ENCODE measurements around the gene GPR146. TPM values are rescaled to one million over a fixed set of nuclear protein-coding genes. Genes with fewer than 3 reads are reported as not detected.
A peak's percentile ranks its signal among the peaks of the same experiment; 100 is the strongest.

The GPR146 gene
- total and polyA plus RNA-seq, 2 of the 13 experiments (the other 11 are each of a cell fraction or from before 2014, with no cell fraction given), result 2.0 to 15.9 TPM

- TF ChIP-seq USF2 (IDR thresholded peaks at IDR 0.05; ENCODE audit: low read depth, low read length) (peak; percentile 5; the same call in 1 of the 2 replicates), USF2 (CRISPR knock-in tag; IDR thresholded peaks at IDR 0.05; ENCODE audit: borderline replicate concordance) (no peak), NR0B2 (CRISPR knock-in tag; IDR thresholded peaks at IDR 0.05) (0 out of 2 replicates have a peak, but pooled peaks have one; percentile 12), ZNF709 (CRISPR knock-in tag; IDR thresholded peaks at IDR 0.05) (peak; percentile 90; the same call in 1 of the 2 replicates), ZHX1 (CRISPR knock-in tag; IDR thresholded peaks at IDR 0.05; ENCODE audit: low read depth) (0 out of 2 replicates have a peak, but pooled peaks have one; percentile 47), ZNF276 (CRISPR knock-in tag; IDR thresholded peaks at IDR 0.05; ENCODE audit: low read depth) (0 out of 2 replicates have a peak, but pooled peaks have one; percentile 28), KLF15 (CRISPR knock-in tag; IDR thresholded peaks at IDR 0.05; ENCODE audit: borderline replicate concordance) (peak; percentile 56; the same call in 1 of the 2 replicates), TP53 (CRISPR knock-in tag; conservative IDR thresholded peaks at IDR 0.05) (0 out of 2 replicates have a peak, but pooled peaks have one; percentile 22), E2F2 (CRISPR knock-in tag; IDR thresholded peaks at IDR 0.05; ENCODE audit: borderline replicate concordance) (no peak), HMGXB4 (CRISPR knock-in tag; IDR thresholded peaks at IDR 0.05; ENCODE audit: borderline replicate concordance in 1 of 2, low read depth in 1 of 2) (peak in 1 of 2 experiments; percentile 62; a peak in 1 of 4 replicates), CSRNP1 (CRISPR knock-in tag; IDR thresholded peaks at IDR 0.05) (peak; percentile 47; the same call in 1 of the 2 replicates)
Observed at GRCh38 chr7:1101563-1102431, 57.5 kb downstream of the GPR146 start (continued).

All from HepG2 (cell line).